H1 (cell line): ENCODE results near the gene ANKRD40.

Experiments used
- BACH1 ChIP-seq: IDR thresholded peaks from 2 replicates; pipeline ENCODE4 v1.6.1; 2012; ENCODE audit warnings: low read length, improper control_type of control experiment
- CHD2 ChIP-seq: IDR thresholded peaks from 2 replicates; pipeline ENCODE4 v1.6.1; 2012; ENCODE audit warnings: low read length, improper control_type of control experiment
- EGR1 ChIP-seq: IDR thresholded peaks from 2 replicates; pipeline ENCODE4 v1.6.1; 2011; ENCODE audit warnings: low read depth, low read length, borderline replicate concordance
- EZH2 ChIP-seq: fragments of 200-600 bp; sonication (generic); IDR thresholded peaks from 2 replicates; pipeline ENCODE4 v1.7.1; 2012; ENCODE audit warnings: low read depth, mild to moderate bottlenecking, moderate library complexity, low read length, inconsistent platforms; ENCODE audit not compliant: severe bottlenecking
- HDAC2 ChIP-seq, 2 experiments: fragments of 300-600 bp in 1 of 2; sonication (generic) in 1 of 2; IDR thresholded peaks; 2 replicates each; pipeline ENCODE4 v1.6.1; 2011 to 2012; ENCODE audit warnings: low read depth in 2 of 2, low read length in 2 of 2, mild to moderate bottlenecking in 2 of 2, moderate library complexity in 2 of 2, borderline replicate concordance in 1 of 2, inconsistent platforms in 1 of 2
- POLR2A ChIP-seq, 2 experiments: IDR thresholded peaks; 1 replicate in 1 of 2; 2 replicates in 1 of 2; pipeline ENCODE4 v1.6.1; 2011; ENCODE audit warnings: low read depth in 2 of 2, low read length in 2 of 2, mild to moderate bottlenecking in 2 of 2; ENCODE audit errors: control extremely low read depth in 1 of 2
- POU5F1 ChIP-seq: IDR thresholded peaks from 2 replicates; pipeline ENCODE4 v1.6.1; 2011; ENCODE audit warnings: low read depth, mild to moderate bottlenecking, low read length, moderate library complexity
- RNF2 ChIP-seq: fragments of 200-900, 300-1000 bp; sonication (generic); IDR thresholded peaks from 2 replicates; pipeline ENCODE4 v1.7.1; 2016; ENCODE audit warnings: borderline replicate concordance, low read depth, mild to moderate bottlenecking, antibody characterized with exemption, low read length; ENCODE audit not compliant: poor library complexity, severe bottlenecking; ENCODE audit errors: missing control alignments
- SIN3A ChIP-seq, 2 experiments: IDR thresholded peaks in 1 of 2; conservative IDR thresholded peaks in 1 of 2; 2 replicates each; pipeline ENCODE4 v1.6.1; 2011 to 2012; ENCODE audit warnings: low read length in 2 of 2, improper control_type of control experiment in 1 of 2, low read depth in 1 of 2, mild to moderate bottlenecking in 1 of 2
- TAF1 ChIP-seq: IDR thresholded peaks from 2 replicates; pipeline ENCODE4 v1.6.1; 2011; ENCODE audit warnings: mild to moderate bottlenecking, low read depth, low read length
- TEAD4 ChIP-seq: IDR thresholded peaks from 2 replicates; pipeline ENCODE4 v1.6.1; 2012; ENCODE audit warnings: low read depth, low read length, inconsistent platforms, mixed read lengths
- ZNF274 ChIP-seq: IDR thresholded peaks from 2 replicates; pipeline ENCODE4 v1.7.0; 2012; ENCODE audit warnings: low read length, borderline replicate concordance; ENCODE audit errors: extremely low read depth
- TF ChIP-seq, protein P1 (sequence below), 3 experiments: IDR thresholded peaks; 1 replicate in 2 of 3; 2 replicates in 1 of 3; pipeline versions ENCODE4 v1.5.1 to v1.6.1; 2011; ENCODE audit warnings: low read length in 3 of 3, mild to moderate bottlenecking in 3 of 3, inconsistent platforms in 2 of 3, low read depth in 1 of 3, moderate library complexity in 1 of 3; ENCODE audit not compliant: insufficient read depth in 1 of 3; ENCODE audit errors: control extremely low read depth in 1 of 3
- TF ChIP-seq, protein P2 (sequence below): IDR thresholded peaks from 2 replicates; pipeline ENCODE4 v1.6.1; 2012; ENCODE audit warnings: low read length, inconsistent platforms

- TF ChIP-seq, protein P1, sequence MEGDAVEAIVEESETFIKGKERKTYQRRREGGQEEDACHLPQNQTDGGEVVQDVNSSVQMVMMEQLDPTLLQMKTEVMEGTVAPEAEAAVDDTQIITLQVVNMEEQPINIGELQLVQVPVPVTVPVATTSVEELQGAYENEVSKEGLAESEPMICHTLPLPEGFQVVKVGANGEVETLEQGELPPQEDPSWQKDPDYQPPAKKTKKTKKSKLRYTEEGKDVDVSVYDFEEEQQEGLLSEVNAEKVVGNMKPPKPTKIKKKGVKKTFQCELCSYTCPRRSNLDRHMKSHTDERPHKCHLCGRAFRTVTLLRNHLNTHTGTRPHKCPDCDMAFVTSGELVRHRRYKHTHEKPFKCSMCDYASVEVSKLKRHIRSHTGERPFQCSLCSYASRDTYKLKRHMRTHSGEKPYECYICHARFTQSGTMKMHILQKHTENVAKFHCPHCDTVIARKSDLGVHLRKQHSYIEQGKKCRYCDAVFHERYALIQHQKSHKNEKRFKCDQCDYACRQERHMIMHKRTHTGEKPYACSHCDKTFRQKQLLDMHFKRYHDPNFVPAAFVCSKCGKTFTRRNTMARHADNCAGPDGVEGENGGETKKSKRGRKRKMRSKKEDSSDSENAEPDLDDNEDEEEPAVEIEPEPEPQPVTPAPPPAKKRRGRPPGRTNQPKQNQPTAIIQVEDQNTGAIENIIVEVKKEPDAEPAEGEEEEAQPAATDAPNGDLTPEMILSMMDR (IDR thresholded peaks at IDR 0.05; ENCODE audit: control extremely low read depth in 1 of 3, insufficient read depth in 1 of 3, low read depth in 1 of 3, low read length in 3 of 3), result no peak
- TF ChIP-seq EGR1 (no peak), RNF2 (no peak), POU5F1 (no peak), TAF1 (no peak), SIN3A (conservative IDR thresholded peaks at IDR 0.05 in 1 of 2, IDR thresholded peaks at IDR 0.05 in 1 of 2; ENCODE audit: low read depth in 1 of 2, low read length in 2 of 2) (no peak), POLR2A (IDR thresholded peaks at IDR 0.05; ENCODE audit: control extremely low read depth in 1 of 2, low read depth in 2 of 2, low read length in 2 of 2) (no peak), HDAC2 (IDR thresholded peaks at IDR 0.05; ENCODE audit: borderline replicate concordance in 1 of 2, low read depth in 2 of 2, low read length in 2 of 2) (no peak), EZH2 (no peak), CHD2 (no peak), ZNF274 (no peak), TEAD4 (no peak), BACH1 (no peak)
- TF ChIP-seq, protein P2, sequence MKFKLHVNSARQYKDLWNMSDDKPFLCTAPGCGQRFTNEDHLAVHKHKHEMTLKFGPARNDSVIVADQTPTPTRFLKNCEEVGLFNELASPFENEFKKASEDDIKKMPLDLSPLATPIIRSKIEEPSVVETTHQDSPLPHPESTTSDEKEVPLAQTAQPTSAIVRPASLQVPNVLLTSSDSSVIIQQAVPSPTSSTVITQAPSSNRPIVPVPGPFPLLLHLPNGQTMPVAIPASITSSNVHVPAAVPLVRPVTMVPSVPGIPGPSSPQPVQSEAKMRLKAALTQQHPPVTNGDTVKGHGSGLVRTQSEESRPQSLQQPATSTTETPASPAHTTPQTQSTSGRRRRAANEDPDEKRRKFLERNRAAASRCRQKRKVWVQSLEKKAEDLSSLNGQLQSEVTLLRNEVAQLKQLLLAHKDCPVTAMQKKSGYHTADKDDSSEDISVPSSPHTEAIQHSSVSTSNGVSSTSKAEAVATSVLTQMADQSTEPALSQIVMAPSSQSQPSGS, result no peak
Measured at GRCh38 chr17:50657054-50657453, 50.7 kb downstream of the ANKRD40 start.
